ENCODE results near the gene OGDH. TPM values are rescaled to one million over a fixed set of nuclear protein-coding genes. Genes with fewer than 3 reads are reported as not detected.

Gene OGDH
- total and polyA plus RNA-seq, 10 of the 15 experiments (the other 5 are each of a cell fraction or from before 2014, with no cell fraction given): 4.1 to 103 (median 48.4) TPM

- no peak overlapping the region for H3K9ac ChIP-seq (ENCODE audit: control insufficient read depth, insufficient read depth, low read length)
- ChIA-PET RAD21 (ENCODE audit: unreplicated experiment) (no interaction called here), POLR2A (no interaction called here), CTCF (interaction anchor here (0.6 kb wide), 1 partner anchor 42 kb away, joined by 7 read pairs; no protein-coding TSS in a partner anchor), SMC1A (ENCODE audit: uncharacterized antibody, unreplicated experiment) (interaction anchor here (0.6 kb wide), 1 partner anchor 12 kb away, joined by 3 read pairs; no protein-coding TSS in a partner anchor)
- in situ Hi-C loops (cut with MboI): no loop called here
- 97% methylated on average over 4 of the region's 4 CpGs for WGBS (ENCODE audit: insufficient coverage, insufficient replicate concordance, low lambda C conversion rate, missing lambda C conversion rate)
- no peak overlapping the region for H3K27ac ChIP-seq (ENCODE audit: control insufficient read depth, insufficient read depth)
- no peak for DNase-seq (ENCODE audit: low read depth, low spot score)
- ATAC-seq: no peak
- no peaks in the 10 kb centered on the region for H3K9me3 ChIP-seq (replicated peaks; ENCODE audit: control insufficient read depth, insufficient read depth, low read length)
- intact Hi-C loops (cut with micrococcal nuclease; ENCODE audit: unreplicated experiment): no loop called here
- H4K20me1 ChIP-seq (ENCODE audit: control insufficient read depth, insufficient read depth): no peaks in the 10 kb centered on the region
- no peak overlapping the region for H2AFZ ChIP-seq (ENCODE audit: control insufficient read depth, low read depth, low read length)
- no peaks in the 10 kb centered on the region for H3K27me3 ChIP-seq (replicated peaks in 1 of 2; ENCODE audit: control insufficient read depth in 2 of 2, insufficient read depth in 2 of 2, low read length in 1 of 2)
- no peaks in the 10 kb centered on the region for H3K4me1 ChIP-seq (ENCODE audit: control insufficient read depth, insufficient read depth, low read length)
- no peak overlapping the region for H3K4me2 ChIP-seq (ENCODE audit: control insufficient read depth, insufficient read depth)
- H3K79me2 ChIP-seq (ENCODE audit: control insufficient read depth, insufficient read depth, low read length): no peaks in the 10 kb centered on the region
- peaks cover 13 to 25% of the 10 kb centered on the region in 2 experiments for H3K36me3 ChIP-seq (ENCODE audit: control insufficient read depth in 2 of 2, insufficient read depth in 2 of 2, low read length in 1 of 2)
- no peak overlapping the region for H3K4me3 ChIP-seq
- BruUV-seq (replicated peaks): no TSS peak
- no peak for FAIRE-seq
- TF ChIP-seq SMARCA5 (IDR thresholded peaks at IDR 0.05) (no peak), ZZZ3 (IDR thresholded peaks at IDR 0.05; ENCODE audit: control insufficient read depth, insufficient read length, low read depth) (no peak), FOXM1 (IDR thresholded peaks at IDR 0.05; ENCODE audit: low read depth, low read length) (no peak), CTCF (IDR thresholded peaks at IDR 0.05 in 2 of 3, conservative IDR thresholded peaks at IDR 0.05 in 1 of 3; ENCODE audit: control insufficient read depth in 2 of 3, extremely low read depth in 1 of 3, insufficient read depth in 1 of 3, low read depth in 3 of 3, low read length in 3 of 3) (no peak), PAX5 (IDR thresholded peaks at IDR 0.05; ENCODE audit: borderline replicate concordance, low read depth, low read length) (no peak), MTA3 (IDR thresholded peaks at IDR 0.05; ENCODE audit: borderline replicate concordance, low read length) (no peak), GATAD2B (conservative IDR thresholded peaks at IDR 0.05; ENCODE audit: low read depth) (no peak), ZNF24 (IDR thresholded peaks at IDR 0.05) (no peak), ZBTB11 (CRISPR knock-in tag; IDR thresholded peaks at IDR 0.05) (no peak), NKRF (conservative IDR thresholded peaks at IDR 0.05) (no peak), BACH1 (IDR thresholded peaks at IDR 0.05; ENCODE audit: borderline replicate concordance) (no peak), SPI1 (IDR thresholded peaks at IDR 0.05; ENCODE audit: borderline replicate concordance, insufficient read depth, low read depth, low read length) (no peak), NR2F1 (conservative IDR thresholded peaks at IDR 0.05) (no peak), ATF7 (IDR thresholded peaks at IDR 0.05; ENCODE audit: low read depth) (no peak), CEBPZ (IDR thresholded peaks at IDR 0.05; ENCODE audit: low read depth, low read length) (no peak)
These were observed 71.7 kb downstream of the OGDH start for GRCh38 chr7:44678101-44678470.
